HepG2 (cell line): ENCODE measurements around the gene DLL4. TPM values are rescaled to one million over a fixed set of nuclear protein-coding genes. Genes with fewer than 3 reads are reported as not detected.

ENCODE experiments used
- ATAC-seq: fragments of 200-7000 bp; cut with Tn5 transposase; 3 replicates; pipeline ENCODE4 v1.9.1; 2020; ENCODE audit warnings: mild to moderate bottlenecking, moderate library complexity
- BruUV-seq: library from RNA; stranded (reverse); fragments of 400-500 nt; replicated peaks from 2 replicates; lab custom pipeline; 2021; lab: Mats Ljungman, UMichigan
- CTCF ChIA-PET: fragments of 300-600 bp; formaldehyde crosslinking; extraction: SDS; loops from one replicate; lab custom pipeline; 2021; ENCODE audit warnings: low total read pairs, inconsistent platforms, low intra/inter-chr PET ratio; lab: Yijun Ruan, JAX
- POLR2A ChIA-PET: fragments of 350-600 bp; sonication (Branson Sonifier 250); formaldehyde crosslinking; loops from one replicate; lab custom pipeline; 2020; ENCODE audit warnings: antibody characterized with exemption, inconsistent platforms; lab: Yijun Ruan, JAX
- DNase-seq: peaks from one replicate; pipeline ENCODE4 v3.0.0-alpha.2; 2015; ENCODE audit warnings: low spot score
- FAIRE-seq: peaks from 3 replicates; lab custom pipeline; 2011; peaks lifted over from hg19 to GRCh38; lab: Jason Lieb, UNC
- H2AFZ ChIP-seq: one replicate; pipeline ENCODE4 v1.6.1; 2011; ENCODE audit warnings: low read length, inconsistent platforms
- H3K27ac ChIP-seq: fragments of 300-600 bp; 3 replicates; pipeline ENCODE4 v1.8.0; 2011; ENCODE audit warnings: mixed run types, mild to moderate bottlenecking, mixed read lengths, low read length, inconsistent platforms; ENCODE audit not compliant: insufficient read depth; ENCODE audit errors: extremely low read length
- H3K27me3 ChIP-seq, 2 experiments: fragments of 200-600 bp in 1 of 2; 2 replicates in 1 of 2; 3 replicates in 1 of 2; pipeline versions ENCODE4 v1.6.0 to v1.8.0; 2011; ENCODE audit warnings: low read length in 2 of 2, mild to moderate bottlenecking in 2 of 2, moderate library complexity in 2 of 2, inconsistent platforms in 1 of 2; ENCODE audit not compliant: insufficient read depth in 2 of 2, control insufficient read depth in 1 of 2
- H3K36me3 ChIP-seq, 2 experiments: fragments of 200-600 bp in 1 of 2; replicated peaks in 1 of 2; 2 replicates in 1 of 2; 3 replicates in 1 of 2; pipeline versions ENCODE4 v1.5.1 to v1.8.0; 2011; ENCODE audit warnings: low read length in 2 of 2, inconsistent platforms in 1 of 2; ENCODE audit not compliant: insufficient read depth in 2 of 2, control insufficient read depth in 1 of 2
- H3K4me1 ChIP-seq: 2 replicates; pipeline ENCODE4 v1.5.1; 2012; ENCODE audit warnings: low read length, inconsistent platforms; ENCODE audit not compliant: insufficient read depth
- H3K4me2 ChIP-seq: 2 replicates; pipeline ENCODE4 v1.6.0; 2011; ENCODE audit warnings: low read depth, low read length, inconsistent platforms
- H3K4me3 ChIP-seq, 3 experiments: fragments of 200-600 bp in 1 of 3; sonication (generic), shearing (Covaris generic) in 1 of 3; replicated peaks in 1 of 3; 2 replicates each; pipeline ENCODE4 v1.5.1; 2011 to 2016; ENCODE audit warnings: low read length in 3 of 3, inconsistent platforms in 2 of 3, low read depth in 2 of 3, mild to moderate bottlenecking in 2 of 3, control low read depth in 1 of 3, mixed read lengths in 1 of 3; ENCODE audit not compliant: insufficient read depth in 1 of 3
- H3K79me2 ChIP-seq: one replicate; pipeline ENCODE4 v1.6.1; 2011; ENCODE audit warnings: low read length, inconsistent platforms; ENCODE audit not compliant: insufficient read depth
- H3K9ac ChIP-seq: 2 replicates; pipeline ENCODE4 v1.6.0; 2011; ENCODE audit warnings: mild to moderate bottlenecking, low read depth, low read length, inconsistent platforms; ENCODE audit not compliant: insufficient read depth
- H3K9me3 ChIP-seq: 2 replicates; pipeline ENCODE4 v1.5.1; 2012; ENCODE audit warnings: mild to moderate bottlenecking, low read length
- H4K20me1 ChIP-seq: 2 replicates; pipeline ENCODE4 v1.6.0; 2011; ENCODE audit warnings: inconsistent platforms, mild to moderate bottlenecking, low read length, moderate library complexity; ENCODE audit not compliant: insufficient read depth
- KAT8 ChIP-seq: IDR thresholded peaks from 2 replicates; pipeline ENCODE4 v1.6.1; 2016; ENCODE audit warnings: missing genetic modification reagents, missing compliant biosample characterization
- KLF16 ChIP-seq, 2 experiments: sonication (generic) in 1 of 2; formaldehyde crosslinking in 1 of 2; IDR thresholded peaks; 2 replicates each; pipeline versions ENCODE4 v1.6.1 to v1.8.0; 2016 to 2023; ENCODE audit warnings: missing genetic modification reagents in 2 of 2, missing compliant biosample characterization in 1 of 2
- PITX1 ChIP-seq: sonication (generic); formaldehyde crosslinking; IDR thresholded peaks from 2 replicates; pipeline ENCODE4 v1.5.1; 2020; ENCODE audit warnings: mild to moderate bottlenecking, missing genetic modification reagents
- ZBTB46 ChIP-seq: sonication (generic); formaldehyde crosslinking; IDR thresholded peaks from 2 replicates; pipeline ENCODE4 v1.4.0; 2020; ENCODE audit warnings: mild to moderate bottlenecking, missing genetic modification reagents, borderline replicate concordance
- WGBS: methylation state at CpG from one replicate; pipeline ENCODE4 v1.1.6; 2017; ENCODE audit warnings: low lambda C conversion rate; 5-methylcytosine and 5-hydroxymethylcytosine counted together
- in situ Hi-C: cut with HindIII; loops from 2 replicates; pipeline ENCODE4 v1.10.0; 2017; ENCODE audit warnings: low pct_unique_long_range_greater_than_20kb; ENCODE audit not compliant: extremely low pct_ligation_motif_present
- intact Hi-C: fragments of 100-400 bp; cut with micrococcal nuclease; formaldehyde crosslinking; loops from one replicate; pipeline ENCODE4 v1.10.0; 2022; ENCODE audit not compliant: unreplicated experiment
- polyA plus RNA-seq, 8 experiments: library from polyadenylated mRNA; depleted of rRNA in 3 of 8; stranded (reverse) in 7 of 8; unstranded in 1 of 8; fragments of >200 nt; fragmentation: Illumina TruSeq in 4 of 8; extraction: Trizol in 4 of 8; gene quantifications; 2 replicates each; pipeline versions ENCODE4 v1.2.1 to v1.2.3, GENCODE V29; 2011 to 2016; ENCODE audit warnings: low read depth in 4 of 8, missing spikeins in 1 of 8, mixed read lengths in 1 of 8; ENCODE audit not compliant: insufficient read depth in 1 of 8
- total RNA-seq, 5 experiments: library from RNA; depleted of rRNA; stranded (reverse); fragments of >200 nt; fragmentation: Illumina TruSeq; extraction: Trizol; gene quantifications; 2 replicates each; pipeline ENCODE4 v1.2.3, GENCODE V29; 2016; ENCODE audit warnings: low read depth in 1 of 5
- TF ChIP-seq, protein P1 (sequence below): sonication (generic); formaldehyde crosslinking; IDR thresholded peaks from 2 replicates; pipeline ENCODE4 v1.4.0; 2020; ENCODE audit warnings: missing genetic modification reagents

Gene DLL4
- total and polyA plus RNA-seq, 2 of the 13 experiments (the other 11 are each of a cell fraction or from before 2014, with no cell fraction given): 0.20 to 0.25 TPM

DNA sequence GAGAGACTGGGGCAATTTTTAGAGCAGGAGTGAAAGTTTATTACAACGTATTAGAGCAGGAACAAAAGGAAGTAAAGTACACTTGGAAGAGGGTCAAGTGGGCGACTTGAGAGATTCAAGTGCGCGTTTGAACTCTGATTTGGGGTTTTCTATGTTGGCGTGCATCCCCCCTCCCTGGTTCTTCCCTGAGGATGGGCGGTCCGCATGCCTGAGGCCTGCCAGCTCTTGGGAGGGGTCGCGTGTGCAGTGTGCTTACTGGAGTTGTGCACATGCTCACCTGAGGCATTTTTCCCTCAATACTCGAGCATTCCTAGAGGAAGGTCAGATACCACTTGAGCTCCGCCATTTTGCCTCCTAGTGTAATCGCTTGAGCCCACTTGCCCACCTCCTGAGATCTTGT lies 13.7 kb downstream of the DLL4 start:
- intact Hi-C loops: loop anchor here (5.0 kb wide), 1 partner anchor 36 kb away; no protein-coding TSS in a partner anchor
- no TSS peak for BruUV-seq
- ATAC-seq: no peak
- no peak for DNase-seq
- H4K20me1 ChIP-seq: no peaks in the 10 kb centered on the region
- CTCF ChIA-PET: no interaction called here
- H3K36me3 ChIP-seq: no peaks in the 10 kb centered on the region
- H3K4me2 ChIP-seq: peak overlapping the region; percentile 99
- H3K79me2 ChIP-seq: no peaks in the 10 kb centered on the region
- no peak for TF ChIP-seq KLF16 (CRISPR knock-in tag; IDR thresholded peaks at IDR 0.05)
- TF ChIP-seq KAT8 (CRISPR knock-in tag): no peak
- TF ChIP-seq ZBTB46 (CRISPR knock-in tag): no peak
- TF ChIP-seq PITX1: no peak
- TF ChIP-seq, protein P1, sequence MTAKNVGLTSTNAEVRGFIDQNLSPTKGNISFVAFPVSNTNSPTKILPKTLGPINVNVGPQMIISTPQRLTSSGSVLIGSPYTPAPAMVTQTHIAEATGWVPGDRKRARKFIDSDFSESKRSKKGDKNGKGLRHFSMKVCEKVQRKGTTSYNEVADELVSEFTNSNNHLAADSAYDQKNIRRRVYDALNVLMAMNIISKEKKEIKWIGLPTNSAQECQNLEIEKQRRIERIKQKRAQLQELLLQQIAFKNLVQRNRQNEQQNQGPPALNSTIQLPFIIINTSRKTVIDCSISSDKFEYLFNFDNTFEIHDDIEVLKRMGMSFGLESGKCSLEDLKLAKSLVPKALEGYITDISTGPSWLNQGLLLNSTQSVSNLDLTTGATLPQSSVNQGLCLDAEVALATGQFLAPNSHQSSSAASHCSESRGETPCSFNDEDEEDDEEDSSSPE (CRISPR knock-in tag): no peak
- in situ Hi-C loops: no loop called here
- H3K27ac ChIP-seq: no peak overlapping the region
- H3K9ac ChIP-seq: no peak overlapping the region
- POLR2A ChIA-PET: no interaction called here
- 58% methylated on average over 7 of the region's 12 CpGs for WGBS
- 0 out of 6 replicates have a peak overlapping the region, but pooled peaks of 1 of the 3 experiments have one; percentile 78 for H3K4me3 ChIP-seq
- H3K4me1 ChIP-seq: peaks cover 46% of the 10 kb centered on the region
- H3K9me3 ChIP-seq: no peaks in the 10 kb centered on the region
- no peak overlapping the region for H2AFZ ChIP-seq
- peaks cover 0 to 42% of the 10 kb centered on the region in 2 experiments; a peak in 3 of 5 replicates for H3K27me3 ChIP-seq
- no peak for FAIRE-seq
